H1 (cell line): ENCODE results near the gene CDC42EP2. TPM values are rescaled to one million over a fixed set of nuclear protein-coding genes. Genes with fewer than 3 reads are reported as not detected.

Experiments
- CTCF ChIA-PET: fragments of 300-600 bp; sonication (Branson Sonifier 250); formaldehyde crosslinking; loops from one replicate; lab custom pipeline; 2021; ENCODE audit not compliant: partially characterized antibody; lab: Charles Lee
- POLR2A ChIA-PET: fragments of 300-600 bp; sonication (Branson Sonifier 250); formaldehyde crosslinking; loops from one replicate; lab custom pipeline; 2021; ENCODE audit warnings: inconsistent platforms; ENCODE audit not compliant: partially characterized antibody; lab: Charles Lee
- DNase-seq, 2 experiments: peaks; one replicate each; pipeline versions ENCODE4 v3.0.0 to v3.0.0-alpha.2; 2010 to 2022; ENCODE audit warnings: low spot score in 2 of 2, low read depth in 1 of 2, mixed read lengths in 1 of 2
- FAIRE-seq: peaks from 2 replicates; lab custom pipeline; 2011; peaks lifted over from hg19 to GRCh38; lab: Jason Lieb, UNC
- H2AFZ ChIP-seq: 2 replicates; pipeline ENCODE4 v1.8.1; 2012; ENCODE audit warnings: low read length, inconsistent platforms
- H2AK5ac ChIP-seq: 2 replicates; pipeline ENCODE4 v1.6.1; 2013; ENCODE audit warnings: low read depth, low read length
- H2BK120ac ChIP-seq: replicated peaks from 2 replicates; pipeline ENCODE3; 2013; ENCODE audit warnings: low read depth, low read length, inconsistent platforms
- H2BK12ac ChIP-seq: 2 replicates; pipeline ENCODE4 v1.6.1; 2013; ENCODE audit warnings: low read depth, low read length
- H2BK15ac ChIP-seq: 2 replicates; pipeline ENCODE4 v1.6.1; 2013; ENCODE audit warnings: low read length
- H2BK20ac ChIP-seq: 2 replicates; pipeline ENCODE4 v1.6.1; 2013; ENCODE audit warnings: low read length
- H2BK5ac ChIP-seq: 2 replicates; pipeline ENCODE4 v1.6.1; 2013; ENCODE audit warnings: low read depth, low read length
- H3K14ac ChIP-seq: 2 replicates; pipeline ENCODE4 v1.6.1; 2013; ENCODE audit warnings: inconsistent platforms; ENCODE audit not compliant: insufficient read length
- H3K18ac ChIP-seq: 2 replicates; pipeline ENCODE4 v1.6.1; 2013; ENCODE audit warnings: low read length; ENCODE audit errors: extremely low read depth
- H3K23ac ChIP-seq: 2 replicates; pipeline ENCODE4 v1.6.1; 2013; ENCODE audit warnings: inconsistent platforms; ENCODE audit not compliant: insufficient read length
- H3K23me2 ChIP-seq: 2 replicates; pipeline ENCODE4 v1.6.1; 2013; ENCODE audit warnings: low read depth, low read length
- H3K27ac ChIP-seq: 2 replicates; pipeline ENCODE4 v1.6.1; 2011; ENCODE audit warnings: low read depth, low read length, inconsistent platforms
- H3K27me3 ChIP-seq, 4 experiments: replicated peaks in 1 of 4; 1 replicate in 1 of 4; 2 replicates in 3 of 4; pipeline versions ENCODE4 v1.6.1 to v1.8.1; 2011 to 2013; ENCODE audit warnings: low read length in 3 of 4, mild to moderate bottlenecking in 3 of 4, inconsistent platforms in 2 of 4, mixed read lengths in 2 of 4, moderate library complexity in 1 of 4; ENCODE audit not compliant: control insufficient read depth in 3 of 4, insufficient read depth in 3 of 4; ENCODE audit errors: extremely low read depth in 1 of 4
- H3K36me3 ChIP-seq, 4 experiments: 2 replicates each; pipeline versions ENCODE4 v1.6.1 to v1.8.1; 2011 to 2013; ENCODE audit warnings: mild to moderate bottlenecking in 4 of 4, low read length in 3 of 4, moderate library complexity in 2 of 4, control low read depth in 1 of 4, inconsistent platforms in 1 of 4; ENCODE audit not compliant: insufficient read depth in 4 of 4, control insufficient read depth in 2 of 4
- H3K4ac ChIP-seq: replicated peaks from 2 replicates; pipeline ENCODE3; 2013; ENCODE audit warnings: low read length, low read depth, mixed read lengths, inconsistent platforms; ENCODE audit not compliant: insufficient read length
- H3K4me1 ChIP-seq, 4 experiments: replicated peaks in 1 of 4; 1 replicate in 1 of 4; 2 replicates in 3 of 4; pipeline versions ENCODE4 v1.6.1 to v1.8.1; 2011 to 2013; ENCODE audit warnings: low read length in 3 of 4, inconsistent platforms in 2 of 4, mixed read lengths in 1 of 4; ENCODE audit not compliant: insufficient read depth in 4 of 4, control insufficient read depth in 3 of 4
- H3K4me2 ChIP-seq, 2 experiments: 2 replicates each; pipeline versions ENCODE4 v1.6.1 to v1.8.1; 2011 to 2013; ENCODE audit warnings: low read depth in 2 of 2, low read length in 2 of 2, control low read depth in 1 of 2, inconsistent platforms in 1 of 2, mild to moderate bottlenecking in 1 of 2; ENCODE audit not compliant: insufficient read depth in 1 of 2
- H3K4me3 ChIP-seq, 4 experiments: fragments of 200-600, 300-600 bp in 1 of 4; sonication (generic), shearing (Covaris generic), sonication (Bioruptor Twin) in 1 of 4; 2 replicates each; pipeline versions ENCODE4 v1.5.1 to v1.8.1; 2011 to 2016; ENCODE audit warnings: low read length in 4 of 4, low read depth in 3 of 4, control low read depth in 2 of 4, inconsistent platforms in 2 of 4, mild to moderate bottlenecking in 2 of 4, mixed read lengths in 1 of 4, moderate library complexity in 1 of 4; ENCODE audit not compliant: insufficient read depth in 2 of 4; ENCODE audit errors: extremely low read depth in 1 of 4
- H3K56ac ChIP-seq: replicated peaks from 2 replicates; pipeline ENCODE3; 2013; ENCODE audit warnings: low read depth, mild to moderate bottlenecking, mixed read lengths, low read length, inconsistent platforms; ENCODE audit not compliant: insufficient read length
- H3K79me1 ChIP-seq: 2 replicates; pipeline ENCODE4 v1.6.1; 2013; ENCODE audit warnings: low read depth, low read length, control low read depth
- H3K79me2 ChIP-seq, 2 experiments: 2 replicates each; pipeline versions ENCODE4 v1.6.1 to v1.8.1; 2012 to 2013; ENCODE audit warnings: low read length in 2 of 2, mild to moderate bottlenecking in 2 of 2, inconsistent platforms in 1 of 2; ENCODE audit not compliant: insufficient read depth in 2 of 2, control insufficient read depth in 1 of 2
- H3K9ac ChIP-seq, 4 experiments: replicated peaks in 1 of 4; 1 replicate in 1 of 4; 2 replicates in 3 of 4; pipeline versions ENCODE4 v1.6.1 to v1.8.1; 2011 to 2013; ENCODE audit warnings: low read depth in 3 of 4, low read length in 3 of 4, control low read depth in 2 of 4, mild to moderate bottlenecking in 2 of 4, moderate library complexity in 2 of 4, inconsistent platforms in 1 of 4; ENCODE audit errors: extremely low read depth in 1 of 4
- H3K9me3 ChIP-seq, 2 experiments: 2 replicates each; pipeline versions ENCODE4 v1.6.1 to v1.8.1; 2012 to 2013; ENCODE audit warnings: mild to moderate bottlenecking in 2 of 2, moderate library complexity in 2 of 2, control low read depth in 1 of 2, inconsistent platforms in 1 of 2, low read depth in 1 of 2, low read length in 1 of 2, mixed read lengths in 1 of 2; ENCODE audit not compliant: insufficient read depth in 2 of 2
- H4K20me1 ChIP-seq, 2 experiments: replicated peaks in 1 of 2; 2 replicates each; pipeline versions ENCODE3 to v1.8.1; 2011 to 2013; ENCODE audit warnings: inconsistent platforms in 2 of 2, low read length in 2 of 2, mild to moderate bottlenecking in 1 of 2; ENCODE audit not compliant: insufficient read depth in 2 of 2, control insufficient read depth in 1 of 2
- H4K5ac ChIP-seq: 2 replicates; pipeline ENCODE4 v1.6.1; 2013; ENCODE audit warnings: low read length, low read depth, mixed read lengths, inconsistent platforms; ENCODE audit not compliant: insufficient read length
- H4K8ac ChIP-seq: 2 replicates; pipeline ENCODE4 v1.8.0; 2013; ENCODE audit warnings: mild to moderate bottlenecking, moderate library complexity, low read length, inconsistent platforms; ENCODE audit not compliant: insufficient read depth; ENCODE audit errors: extremely low read depth
- H4K91ac ChIP-seq: replicated peaks from 2 replicates; pipeline ENCODE3; 2013; ENCODE audit warnings: low read length, mixed read lengths, inconsistent platforms; ENCODE audit not compliant: insufficient read length
- POLR2AphosphoS5 ChIP-seq: IDR thresholded peaks from 2 replicates; pipeline ENCODE4 v1.6.1; 2011; ENCODE audit warnings: low read depth, low read length
- RBBP5 ChIP-seq: IDR thresholded peaks from 2 replicates; pipeline ENCODE4 v1.7.1; 2012; ENCODE audit warnings: low read depth, mild to moderate bottlenecking, inconsistent platforms, low read length, moderate library complexity, borderline replicate concordance
- WGBS, 2 experiments: shearing (Covaris generic) in 1 of 2; methylation state at CpG; one replicate each; pipeline versions ENCODE4 v1.1.6 to v1.1.7; 2013 to 2015; ENCODE audit warnings: low lambda C conversion rate in 2 of 2, mixed read lengths in 2 of 2, inconsistent platforms in 1 of 2, low coverage in 1 of 2, missing lambda C conversion rate in 1 of 2; ENCODE audit not compliant: insufficient replicate concordance in 2 of 2, insufficient coverage in 1 of 2, insufficient read length in 1 of 2; ENCODE audit errors: extremely low coverage in 1 of 2, missing lambda C conversion rate in 1 of 2; 5-methylcytosine and 5-hydroxymethylcytosine counted together
- polyA plus RNA-seq, 7 experiments: library from polyadenylated mRNA; depleted of rRNA in 3 of 7; stranded (reverse) in 5 of 7; unstranded in 2 of 7; fragments of >200 nt in 5 of 7; fragments of 200-250 nt in 2 of 7; gene quantifications; 1 replicate in 5 of 7; 2 replicates in 1 of 7; 4 replicates in 1 of 7; pipeline versions ENCODE4 v1.2.1 to v1.2.3, GENCODE V29; 2011 to 2013; ENCODE audit warnings: missing spikeins in 2 of 7, mixed read lengths in 2 of 7
- total RNA-seq: library from RNA; stranded (reverse); fragmentation: NEBNext Ultra II Directional; extraction: Animal tissue kit (Norgen Biotek cat#: 25700); gene quantifications from 2 replicates; pipeline ENCODE4 v1.2.1, GENCODE V29; 2021

Gene CDC42EP2
- total and polyA plus RNA-seq, 2 of the 8 experiments (the other 6 are each of a cell fraction or from before 2014, with no cell fraction given), result 11.8 to 13.3 TPM

DNA sequence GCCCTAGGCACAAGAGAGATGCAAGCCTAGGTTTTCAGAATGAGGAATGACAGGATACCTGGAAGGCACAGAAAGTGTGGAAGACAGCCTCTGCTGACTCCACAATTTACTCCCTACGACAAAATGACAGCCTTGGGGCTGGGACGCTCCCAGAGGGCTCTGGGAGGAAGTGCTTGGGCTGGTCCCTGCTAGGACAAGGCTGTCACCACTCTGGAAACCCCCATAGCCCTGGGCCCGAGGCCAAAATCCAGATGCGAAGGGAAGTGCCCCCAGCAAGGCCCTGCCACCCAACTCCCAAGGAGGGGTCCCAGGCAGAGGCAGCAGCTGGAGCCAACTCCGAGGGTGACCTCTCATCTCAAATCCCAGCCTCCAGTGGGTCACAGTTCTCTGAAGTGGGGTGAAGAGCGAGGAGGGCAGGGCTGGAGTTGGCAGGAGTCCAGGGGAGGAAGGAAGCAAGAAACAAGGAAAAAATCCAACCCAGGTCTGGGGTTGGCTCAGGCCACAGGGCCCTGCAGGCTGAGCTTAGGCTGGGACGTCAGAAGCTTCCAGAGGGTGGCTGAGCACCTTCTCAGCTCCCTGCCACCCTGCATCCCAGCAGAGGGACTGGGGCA, 6.3 kb upstream of the CDC42EP2 start:
- ChIA-PET POLR2A (interaction anchor here (0.8 to 14.1 kb wide), 4 partner anchors 6 to 21 kb away, joined by 3 to 208 read pairs (median 51); partner anchors contain the start of genes CDC42EP2 and DPF2), CTCF (interaction anchor here (45.6 to 52.8 kb wide), 2 partner anchors 6 to 22 kb away, joined by 1179 read pairs; partner anchors contain the start of genes CDC42EP2 and DPF2)
- Histone ChIP-seq H3K9me3 (no peaks in the 10 kb centered on the region), H2BK12ac (no peak overlapping the region), H3K9ac (no peak overlapping the region), H3K27ac (no peak overlapping the region), H2BK120ac (no peak overlapping the region), H3K4me1 (peaks cover 0 to 4% (median 0%) of the 10 kb centered on the region in 4 experiments; a peak in 2 of 7 replicates), H2AFZ (no peak overlapping the region), H3K4me2 (no peak overlapping the region), H3K36me3 (peaks cover 0 to 4% (median 0%) of the 10 kb centered on the region in 4 experiments; a peak in 2 of 8 replicates), H3K4me3 (no peak overlapping the region), H2BK15ac (no peak overlapping the region), H3K14ac (no peak overlapping the region), H2BK5ac (no peak overlapping the region), H3K79me1 (no peaks in the 10 kb centered on the region; the same call in 1 of the 2 replicates), H2BK20ac (no peak overlapping the region), H3K56ac (no peak overlapping the region), H4K20me1 (peaks cover 0 to 11% of the 10 kb centered on the region in 2 experiments), H4K8ac (no peak overlapping the region), H4K5ac (no peak overlapping the region), H3K23ac (no peak overlapping the region), H3K79me2 (no peaks in the 10 kb centered on the region), H3K4ac (no peak overlapping the region), H4K91ac (no peak overlapping the region), H3K18ac (no peak overlapping the region), H3K27me3 (peaks cover 0 to 6% (median 4%) of the 10 kb centered on the region in 4 experiments; a peak in 4 of 7 replicates), H2AK5ac (no peak overlapping the region), H3K23me2 (peaks cover 4% of the 10 kb centered on the region; the same call in 1 of the 2 replicates)
- DNase-seq (no peak), FAIRE-seq (no peak)
- peak; percentile 42; the same call in 1 of the 2 replicates for TF ChIP-seq POLR2AphosphoS5
- TF ChIP-seq RBBP5, result no peak
- 72% methylated on average over 6 of the region's 7 CpGs; no CpG with 5 or more reads in 1 of the 2 experiments for WGBS, 2 experiments
